SU-DHL-6 (cell line): ENCODE data around the gene GPR84.

Source experiments
- EZH2phosphoT487 ChIP-seq: fragments of 200-600 bp; sonication (generic), shearing (Covaris generic); conservative IDR thresholded peaks from 2 replicates; pipeline ENCODE4 v1.6.1; 2018; ENCODE audit warnings: mild to moderate bottlenecking, antibody characterized with exemption, low read length, moderate library complexity, mixed read lengths
- TF ChIP-seq, protein P1 (sequence below): fragments of 200-600 bp; sonication (generic); IDR thresholded peaks from one replicate; pipeline ENCODE4 v1.5.1; 2017; ENCODE audit warnings: antibody characterized with exemption, mild to moderate bottlenecking, low read length, moderate library complexity; ENCODE audit not compliant: insufficient read depth, poor library complexity, severe bottlenecking

DNA sequence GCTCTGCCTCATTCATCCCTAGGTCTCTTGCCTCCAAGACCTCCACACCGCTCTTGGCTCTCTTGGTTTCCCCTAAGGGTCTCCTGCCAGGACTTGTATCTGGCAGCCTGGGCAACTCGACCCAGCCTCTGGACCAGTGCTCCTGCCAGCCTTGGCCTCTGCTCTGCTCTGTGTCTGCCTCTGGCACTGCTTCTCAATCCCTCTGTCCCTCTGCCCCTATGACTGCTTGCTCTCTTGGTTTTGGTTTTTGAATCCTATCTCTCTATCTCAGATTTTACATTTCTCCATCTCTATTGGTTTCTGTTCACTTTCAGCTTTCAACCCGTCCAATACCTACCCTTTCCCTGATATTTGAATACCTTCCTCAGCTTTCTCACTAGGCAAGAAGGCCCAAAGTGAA, 48.5 kb upstream of the GPR84 start:
- TF ChIP-seq, protein P1, sequence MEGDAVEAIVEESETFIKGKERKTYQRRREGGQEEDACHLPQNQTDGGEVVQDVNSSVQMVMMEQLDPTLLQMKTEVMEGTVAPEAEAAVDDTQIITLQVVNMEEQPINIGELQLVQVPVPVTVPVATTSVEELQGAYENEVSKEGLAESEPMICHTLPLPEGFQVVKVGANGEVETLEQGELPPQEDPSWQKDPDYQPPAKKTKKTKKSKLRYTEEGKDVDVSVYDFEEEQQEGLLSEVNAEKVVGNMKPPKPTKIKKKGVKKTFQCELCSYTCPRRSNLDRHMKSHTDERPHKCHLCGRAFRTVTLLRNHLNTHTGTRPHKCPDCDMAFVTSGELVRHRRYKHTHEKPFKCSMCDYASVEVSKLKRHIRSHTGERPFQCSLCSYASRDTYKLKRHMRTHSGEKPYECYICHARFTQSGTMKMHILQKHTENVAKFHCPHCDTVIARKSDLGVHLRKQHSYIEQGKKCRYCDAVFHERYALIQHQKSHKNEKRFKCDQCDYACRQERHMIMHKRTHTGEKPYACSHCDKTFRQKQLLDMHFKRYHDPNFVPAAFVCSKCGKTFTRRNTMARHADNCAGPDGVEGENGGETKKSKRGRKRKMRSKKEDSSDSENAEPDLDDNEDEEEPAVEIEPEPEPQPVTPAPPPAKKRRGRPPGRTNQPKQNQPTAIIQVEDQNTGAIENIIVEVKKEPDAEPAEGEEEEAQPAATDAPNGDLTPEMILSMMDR = no peak
- TF ChIP-seq EZH2phosphoT487 = no peak
